Transverse colon (tissue), 4 donors: Measurements from ENCODE around the gene FABP3.

Experiments used
- CTCF ChIP-seq, 5 experiments: fragments of 200-600 bp in 3 of 5; fragments of 450-650 bp in 2 of 5; sonication (generic) in 3 of 5; IDR thresholded peaks; 1 replicate in 2 of 5; 2 replicates in 3 of 5; pipeline ENCODE4 v1.5.1; 2016 to 2017; ENCODE audit warnings: antibody characterized with exemption in 5 of 5, inconsistent platforms in 3 of 5, mild to moderate bottlenecking in 2 of 5, moderate library complexity in 1 of 5
- EP300 ChIP-seq: sonication (generic); formaldehyde crosslinking; IDR thresholded peaks from one replicate; pipeline ENCODE4 v1.6.1; 2017; ENCODE audit warnings: antibody characterized with exemption, low read depth
- POLR2A ChIP-seq: fragments of 450-650 bp; IDR thresholded peaks from one replicate; pipeline ENCODE4 v1.6.1; 2016; ENCODE audit warnings: antibody characterized with exemption, mild to moderate bottlenecking, moderate library complexity
- POLR2AphosphoS5 ChIP-seq, 3 donors: sonication (generic); formaldehyde crosslinking; IDR thresholded peaks; one replicate each; pipeline ENCODE4 v1.6.1; 2016; ENCODE audit warnings: antibody characterized with exemption in 3 of 3

DNA sequence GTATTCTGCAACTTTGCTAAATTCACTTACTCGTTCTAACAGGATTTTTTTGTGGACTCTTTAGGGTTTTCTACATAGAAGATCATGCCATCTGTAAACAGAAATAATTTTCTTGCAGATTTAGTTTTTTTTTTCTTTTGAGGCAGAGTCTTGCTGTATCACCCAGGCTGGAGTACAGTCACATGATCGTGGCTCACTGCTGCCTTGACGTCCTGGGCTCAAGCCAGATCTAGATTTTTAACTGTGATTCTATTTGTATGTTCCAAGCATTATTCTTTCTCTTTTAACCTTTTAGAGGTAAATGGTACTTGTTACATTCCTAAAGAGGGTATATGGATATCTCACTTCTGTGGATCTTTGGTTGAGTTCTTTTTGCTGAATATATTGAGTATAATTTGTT, 18.6 kb downstream of the FABP3 start:
- TF ChIP-seq EP300 (no peak), CTCF (IDR thresholded peaks at IDR 0.05) (no peak), POLR2A (no peak), POLR2AphosphoS5 (IDR thresholded peaks at IDR 0.05) (no peak)
